Limb (tissue), 2 donors: ENCODE data around the gene EIF4G3.
"Not testable (repeated sequence)": the region's sequence is repeated elsewhere in the genome, so short reads cannot be mapped to it uniquely, and the experiment has no call there.

ENCODE experiments used
- DNase-seq, 2 donors: peaks; one replicate each; pipeline ENCODE4 v3.0.0-alpha.2; 2016; ENCODE audit errors: extremely low spot score in 2 of 2

Gene EIF4G3

DNA sequence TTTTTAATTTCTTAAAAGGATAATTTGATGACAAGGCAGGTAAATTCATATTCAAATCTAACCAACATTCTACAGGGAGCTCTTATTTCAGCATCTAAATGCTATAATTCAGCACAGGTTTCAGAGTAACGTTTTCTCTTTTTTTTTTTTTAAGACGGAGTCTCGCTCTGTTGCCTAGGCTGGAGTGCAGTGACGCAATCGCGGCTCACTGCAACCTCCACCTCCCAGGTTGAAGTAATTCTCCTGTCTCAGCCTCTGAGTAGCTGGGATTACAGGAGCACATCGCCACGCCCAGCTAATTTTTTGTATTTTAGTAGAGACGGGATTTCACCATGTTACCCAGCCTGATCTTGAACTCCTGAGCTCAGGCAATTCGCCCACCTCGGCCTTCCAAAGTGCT is 66.5 kb downstream of the EIF4G3 start:
- DNase-seq: no peak

DNA sequence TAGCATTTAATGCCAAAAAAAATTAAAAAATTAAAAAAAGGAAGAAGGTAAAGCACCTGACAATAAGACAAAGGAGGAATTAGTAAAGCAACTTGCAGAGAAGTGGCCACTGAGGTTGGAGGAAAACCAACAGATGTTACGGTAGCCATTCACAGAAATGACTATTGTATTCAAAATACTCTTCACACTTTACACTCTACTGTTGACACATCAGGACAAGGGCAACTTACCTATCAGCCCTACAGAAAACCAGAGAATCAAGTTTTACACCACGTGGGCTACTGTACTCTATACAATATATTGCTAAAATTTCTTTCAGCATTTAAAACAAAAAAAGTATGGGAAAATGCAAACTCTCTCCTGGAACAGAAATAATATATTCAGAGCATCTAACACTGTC is 70.0 kb downstream of the EIF4G3 start:
- DNase-seq: no peak

DNA sequence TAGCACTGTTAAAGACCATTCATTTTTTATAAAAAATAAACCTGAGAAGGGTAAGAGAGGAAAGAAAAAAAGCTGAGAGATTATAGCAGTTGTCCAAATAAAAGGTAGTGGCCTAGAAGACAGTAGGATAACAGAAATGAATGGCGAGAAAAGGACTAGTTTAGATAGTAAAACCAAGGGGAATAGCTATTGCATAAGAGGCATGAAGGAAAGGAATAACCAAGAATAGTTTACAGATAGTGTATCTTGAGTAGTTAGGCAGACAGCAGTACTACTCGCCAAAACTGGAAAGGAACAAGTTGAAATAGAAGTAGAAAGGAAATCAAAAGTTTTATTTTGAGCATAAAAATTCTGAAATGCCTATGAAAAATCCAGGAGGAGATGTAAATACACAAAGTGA is 70.5 kb downstream of the EIF4G3 start:
- DNase-seq: no peak

DNA sequence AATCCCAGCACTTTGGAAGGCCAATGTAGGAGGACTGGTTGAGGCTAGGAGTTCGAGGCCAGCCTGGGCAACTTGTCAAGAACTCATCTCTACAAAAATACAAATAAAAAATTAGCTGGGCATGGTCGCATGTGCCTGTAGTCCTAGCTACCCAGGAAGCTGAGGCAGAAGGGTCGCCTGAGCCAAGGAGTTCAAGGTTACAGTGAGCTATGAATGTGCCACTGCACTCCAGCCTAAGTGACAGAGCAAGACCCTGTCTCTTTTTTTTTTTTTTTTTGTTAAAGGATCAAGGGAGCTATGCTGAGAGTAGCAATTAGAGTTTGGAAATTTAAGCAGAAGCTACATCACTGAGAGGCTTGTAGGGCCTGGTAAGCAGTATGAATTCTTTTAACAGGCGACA is 70.9 kb downstream of the EIF4G3 start:
- no peak for DNase-seq

DNA sequence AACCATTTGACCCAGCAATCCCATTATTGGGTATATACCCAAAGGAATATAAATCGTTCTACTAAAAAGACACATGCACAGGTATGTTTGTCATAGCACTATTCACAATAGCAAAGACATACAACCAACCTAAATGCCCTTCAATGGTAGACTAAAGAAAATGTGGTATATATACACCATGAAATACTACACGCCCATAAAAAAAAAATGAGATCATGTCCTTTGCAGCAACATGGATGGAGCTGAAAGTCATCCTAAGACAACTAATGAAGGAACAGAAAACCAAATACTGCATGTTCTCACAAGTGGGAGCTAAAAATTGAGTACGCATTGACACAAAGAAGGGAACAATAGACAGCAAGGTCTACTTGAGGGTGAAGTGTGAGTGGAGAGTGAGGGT is 72.0 kb downstream of the EIF4G3 start:
- no peak for DNase-seq

DNA sequence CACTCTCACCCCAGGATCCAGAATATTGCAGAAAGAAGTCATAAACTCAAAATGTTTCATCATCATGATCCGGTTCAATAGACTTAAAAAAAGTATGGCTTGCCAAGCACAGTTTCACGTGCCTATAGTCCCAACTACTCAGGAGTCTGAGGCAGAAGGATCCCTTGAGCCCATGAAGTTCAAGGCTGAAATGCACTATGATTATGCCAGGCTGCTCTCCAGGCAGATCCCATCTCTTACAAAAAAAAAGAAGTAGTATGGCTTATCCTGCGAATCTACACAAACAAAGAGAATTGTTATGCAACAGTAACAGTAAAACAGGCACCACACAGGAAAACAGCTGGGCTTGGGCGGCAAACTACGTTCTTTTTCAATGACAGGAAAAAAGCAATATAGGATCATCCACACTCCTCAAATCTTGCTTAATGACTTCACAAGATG is 76.2 kb downstream of the EIF4G3 start:
- no peak for DNase-seq

DNA sequence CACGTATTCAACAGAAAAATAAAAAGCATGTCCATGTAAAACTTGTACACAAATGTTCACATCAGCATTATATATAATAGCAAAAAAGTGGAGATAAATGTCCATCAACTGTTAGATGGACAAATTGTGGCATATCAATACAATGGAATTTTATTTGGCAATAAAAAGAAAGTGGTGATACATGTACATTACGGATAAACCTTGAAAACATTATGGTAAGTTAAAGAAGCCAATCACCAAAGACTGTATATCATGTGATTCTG is 76.9 kb downstream of the EIF4G3 start:
- DNase-seq: no peak

DNA sequence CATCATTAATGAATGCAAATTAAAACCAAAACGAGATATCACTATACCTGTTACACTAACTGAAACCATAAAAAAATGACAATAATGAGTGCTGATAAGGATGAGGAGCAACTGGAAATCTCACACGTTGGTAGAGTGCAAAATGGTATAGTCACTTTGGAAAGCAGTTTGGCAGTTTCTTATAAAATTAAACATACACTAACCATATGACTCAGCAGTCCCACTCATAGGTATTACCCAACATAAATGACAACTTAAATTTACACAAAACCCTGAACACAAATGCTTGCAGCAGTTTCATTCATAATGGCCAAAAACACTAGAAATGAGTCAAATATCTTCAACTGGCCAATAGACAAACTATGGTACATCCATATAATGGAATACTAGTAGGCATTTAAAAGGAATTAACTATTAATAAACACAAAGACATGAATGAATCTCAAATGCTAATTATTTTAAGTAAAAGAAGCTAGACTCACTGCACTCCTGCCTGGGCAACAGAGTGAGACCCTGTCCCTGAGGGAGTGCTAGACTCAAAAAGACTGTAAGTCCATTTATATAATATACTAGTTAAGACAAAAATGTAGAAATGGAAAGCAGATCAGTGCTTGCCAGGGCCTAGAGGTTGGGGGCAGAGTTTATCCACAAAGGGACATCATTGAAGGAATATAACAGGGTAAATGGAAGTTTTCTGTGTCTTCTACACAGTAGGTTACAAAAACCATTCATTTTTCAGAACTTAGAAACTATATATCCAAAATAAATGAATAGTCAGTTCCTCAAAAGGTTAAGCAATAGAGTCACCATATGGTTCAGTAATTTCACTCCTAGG is 77.4 kb downstream of the EIF4G3 start:
- DNase-seq: no peak

DNA sequence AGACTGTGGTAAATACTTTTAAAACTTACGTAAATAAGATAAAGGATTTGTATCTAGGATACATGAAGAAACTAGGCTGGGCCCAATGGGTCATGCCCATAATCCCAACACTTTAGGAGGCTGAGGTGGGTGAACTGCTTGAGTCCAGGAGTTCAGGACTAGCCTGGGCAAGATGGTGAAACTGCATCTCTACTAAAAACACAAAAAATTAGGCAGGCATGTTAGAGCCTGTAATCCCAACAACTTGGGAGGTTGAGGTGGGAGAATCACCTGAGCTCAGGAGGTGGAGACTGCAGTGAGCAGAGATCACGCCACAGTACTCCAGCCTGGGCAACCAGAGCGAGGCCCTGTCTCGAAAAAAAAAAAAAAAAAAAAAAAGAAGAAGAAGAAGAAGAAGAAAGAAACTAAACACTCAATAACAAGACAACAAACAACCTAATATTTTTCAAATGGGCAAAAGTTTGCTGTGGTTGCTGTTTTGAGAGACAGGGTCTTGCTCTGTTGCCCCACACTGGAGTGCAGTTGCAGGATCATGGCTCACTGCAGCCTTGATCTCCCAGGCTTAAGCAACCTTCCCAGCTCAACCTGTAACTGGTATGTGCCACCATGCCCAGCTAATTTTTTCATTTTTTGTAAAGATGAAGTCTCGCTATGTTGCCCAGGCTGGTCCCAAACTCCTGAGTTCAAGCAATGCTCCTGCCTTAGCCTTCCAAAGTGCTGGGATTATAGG is 78.3 kb downstream of the EIF4G3 start:
- no peak for DNase-seq

DNA sequence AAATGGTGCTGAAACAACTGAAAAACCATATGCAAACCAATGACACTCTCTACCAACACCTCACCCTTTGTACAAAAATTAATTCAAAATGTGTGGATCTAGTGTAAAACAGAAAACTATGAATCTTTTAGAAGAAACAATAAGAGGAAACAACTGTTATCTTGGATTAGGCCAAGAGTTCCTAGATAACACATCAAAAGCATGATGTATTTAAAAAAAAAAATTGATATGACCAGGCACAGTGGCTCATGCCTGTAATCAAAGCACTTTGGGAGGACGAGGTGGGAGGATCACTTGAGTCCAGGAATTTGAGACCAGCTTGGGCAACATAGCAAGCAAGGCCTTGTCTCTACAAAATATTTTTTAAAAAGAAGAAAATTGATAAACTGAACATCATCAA is 79.0 kb downstream of the EIF4G3 start:
- DNase-seq: no peak

DNA sequence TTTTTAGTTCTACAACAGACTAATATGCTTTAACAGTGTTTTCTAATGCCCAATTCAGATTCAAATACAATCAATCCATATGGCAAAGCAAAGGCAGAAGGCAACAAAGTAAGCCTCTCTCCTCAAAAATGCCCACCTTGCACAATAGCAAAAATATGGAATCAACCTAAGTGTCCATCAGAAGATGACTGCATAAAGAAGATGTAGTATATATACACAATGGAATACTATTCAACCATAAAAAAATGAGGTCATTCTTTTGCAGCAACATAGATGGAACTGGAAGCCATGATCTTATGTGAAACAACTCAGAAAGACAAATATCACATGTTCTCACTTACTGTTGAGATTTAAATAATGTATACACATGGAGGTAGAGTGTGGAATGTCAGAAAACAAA is 80.7 kb downstream of the EIF4G3 start:
- DNase-seq: no peak

DNA sequence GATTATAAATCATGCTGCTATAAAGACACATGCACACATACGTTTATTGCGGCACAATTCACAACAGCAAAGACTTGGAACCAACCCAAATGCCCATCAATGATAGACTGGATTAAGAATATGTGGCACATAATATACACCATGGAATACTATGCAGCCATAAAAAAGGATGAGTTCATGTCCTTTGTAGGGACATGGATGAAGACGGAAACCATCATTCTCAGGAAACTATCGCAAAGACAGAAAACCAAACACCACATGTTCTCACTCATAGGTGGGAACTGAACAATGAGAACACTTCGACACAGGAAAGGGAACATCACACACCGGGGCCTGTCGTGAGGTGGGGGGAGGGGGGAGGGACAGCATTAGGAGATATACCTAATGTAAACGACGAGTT is 82.4 kb downstream of the EIF4G3 start:
- DNase-seq: not testable (repeated sequence)

DNA sequence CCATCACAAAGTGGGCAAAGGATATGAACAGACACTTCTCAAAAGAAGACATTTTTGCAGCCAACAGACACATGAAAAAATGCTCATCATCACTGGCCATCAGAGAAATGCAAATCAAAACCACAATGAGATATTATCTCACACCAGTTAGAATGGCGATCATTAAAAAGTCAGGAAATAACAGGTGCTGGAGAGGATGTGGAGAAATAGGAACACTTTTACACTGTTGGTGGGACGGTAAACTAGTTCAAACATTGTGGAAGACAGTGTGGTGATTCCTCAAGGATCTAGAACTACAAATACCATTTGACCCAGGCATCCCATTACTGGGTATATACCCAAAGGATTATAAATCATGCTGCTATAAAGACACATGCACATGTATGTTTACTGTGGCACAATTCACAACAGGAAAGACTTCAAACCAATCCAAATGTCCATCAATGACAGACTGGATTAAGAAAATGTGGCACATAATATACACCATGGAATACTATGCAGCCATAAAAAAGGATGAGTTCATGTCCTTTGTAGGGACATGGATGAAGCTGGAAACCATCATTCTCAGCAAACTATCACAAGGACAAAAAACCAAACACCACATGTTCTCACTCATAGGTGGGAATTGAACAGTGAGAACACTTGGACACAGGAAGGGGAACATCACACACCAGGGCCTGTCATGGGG is 83.3 kb downstream of the EIF4G3 start:
- DNase-seq: not testable (repeated sequence)

DNA sequence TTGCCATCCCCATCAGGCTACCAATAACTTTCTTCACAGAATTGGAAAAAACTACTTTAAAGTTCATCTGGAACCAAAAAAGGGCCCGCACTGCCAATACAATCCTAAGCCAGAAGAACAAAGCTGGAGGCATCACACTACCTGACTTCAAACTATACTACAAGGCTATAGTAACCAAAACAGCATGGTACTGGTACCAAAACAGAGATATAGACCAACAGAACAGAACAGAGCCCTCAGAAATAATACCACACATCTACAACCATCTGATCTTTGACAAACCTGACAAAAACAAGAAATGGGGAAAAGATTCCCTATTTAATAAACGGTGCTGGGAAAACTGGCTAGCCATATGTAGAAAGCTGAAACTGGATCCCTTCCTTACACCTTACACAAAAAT is 84.2 kb downstream of the EIF4G3 start:
- DNase-seq: not testable (repeated sequence)

DNA sequence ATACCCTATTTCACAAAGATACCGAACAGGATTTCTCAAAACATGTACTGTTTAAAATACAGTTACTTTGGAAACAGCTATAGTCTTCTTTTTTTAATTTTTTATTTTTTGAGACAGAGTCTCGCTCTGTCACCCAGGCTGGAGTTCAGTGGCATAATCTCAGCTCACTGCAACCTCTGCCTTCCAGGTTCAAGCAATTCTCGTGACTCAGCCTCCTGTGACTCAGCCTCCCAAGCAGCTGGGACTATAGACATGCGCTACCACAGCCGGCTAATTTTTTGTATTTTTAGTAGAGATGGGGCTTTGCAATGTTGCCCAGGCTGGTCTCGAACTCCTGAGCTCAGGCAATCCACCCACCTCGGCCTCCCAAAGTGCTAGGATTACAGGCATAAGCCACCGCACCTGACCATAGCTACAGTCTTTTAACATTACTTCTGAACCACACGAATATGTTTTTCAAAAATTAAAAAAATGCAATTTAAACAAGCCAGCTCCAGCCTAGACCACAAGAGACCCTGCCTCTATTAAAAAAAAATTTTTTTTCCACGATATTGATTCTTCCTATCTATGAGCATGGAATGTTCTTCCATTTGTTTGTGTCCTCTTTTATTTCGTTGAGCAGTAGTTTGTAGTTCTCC is 85.5 kb downstream of the EIF4G3 start:
- DNase-seq: not testable (repeated sequence)

DNA sequence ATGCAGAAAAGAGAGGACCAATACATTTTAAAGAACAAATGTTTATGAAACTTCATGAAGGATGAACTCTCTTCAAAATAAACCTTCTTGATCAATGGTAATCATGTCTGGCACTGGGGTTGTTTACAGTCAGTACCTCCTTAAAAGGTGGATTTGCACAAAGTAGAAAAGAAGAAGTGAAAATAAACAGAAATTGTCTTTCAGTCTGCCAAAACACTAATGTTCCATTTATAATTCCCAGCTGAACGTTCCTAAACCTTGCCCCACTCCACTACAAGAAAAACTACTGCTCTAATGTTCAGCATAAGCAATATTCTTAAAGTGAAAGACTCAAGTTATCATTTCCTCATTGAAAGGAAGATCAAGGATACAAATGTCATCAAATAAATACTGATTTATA is 86.2 kb downstream of the EIF4G3 start:
- no peak for DNase-seq

DNA sequence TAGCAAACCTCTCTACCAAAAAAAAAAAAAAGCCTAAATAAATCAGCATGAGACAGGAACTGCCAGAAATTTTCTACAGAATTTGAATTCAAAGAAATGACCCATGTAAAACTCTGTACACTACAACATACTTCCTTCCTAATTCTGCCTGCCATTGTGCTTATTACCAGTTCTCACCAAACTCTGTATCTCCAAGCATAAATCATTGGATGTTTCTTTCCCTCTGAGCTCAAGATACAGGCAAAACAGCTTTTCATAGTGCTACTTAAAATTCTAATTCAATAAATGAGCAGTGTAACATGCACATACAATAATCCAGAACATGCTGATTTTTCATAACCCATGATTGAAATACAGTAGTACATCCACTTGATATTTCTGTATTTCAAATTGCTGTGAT is 87.0 kb downstream of the EIF4G3 start:
- no peak for DNase-seq

DNA sequence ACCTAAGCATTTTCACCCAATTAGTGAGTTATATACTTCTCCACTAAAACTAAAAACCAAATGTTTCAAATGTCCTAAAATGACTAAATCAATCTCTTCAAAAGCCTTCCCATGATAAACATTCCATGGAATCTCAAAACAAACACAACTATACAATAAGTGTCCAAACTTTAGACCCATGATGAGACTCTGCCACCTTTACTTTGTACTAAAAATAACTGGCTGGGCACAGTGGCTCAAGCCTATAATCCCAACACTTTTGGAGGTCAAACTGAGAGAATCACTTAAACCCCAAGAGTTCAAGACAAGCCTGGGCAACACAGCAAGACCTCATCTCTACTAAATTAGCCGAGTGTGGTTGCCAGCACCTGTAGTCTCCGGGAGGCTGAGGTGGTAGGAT is 87.4 kb downstream of the EIF4G3 start:
- no peak for DNase-seq

DNA sequence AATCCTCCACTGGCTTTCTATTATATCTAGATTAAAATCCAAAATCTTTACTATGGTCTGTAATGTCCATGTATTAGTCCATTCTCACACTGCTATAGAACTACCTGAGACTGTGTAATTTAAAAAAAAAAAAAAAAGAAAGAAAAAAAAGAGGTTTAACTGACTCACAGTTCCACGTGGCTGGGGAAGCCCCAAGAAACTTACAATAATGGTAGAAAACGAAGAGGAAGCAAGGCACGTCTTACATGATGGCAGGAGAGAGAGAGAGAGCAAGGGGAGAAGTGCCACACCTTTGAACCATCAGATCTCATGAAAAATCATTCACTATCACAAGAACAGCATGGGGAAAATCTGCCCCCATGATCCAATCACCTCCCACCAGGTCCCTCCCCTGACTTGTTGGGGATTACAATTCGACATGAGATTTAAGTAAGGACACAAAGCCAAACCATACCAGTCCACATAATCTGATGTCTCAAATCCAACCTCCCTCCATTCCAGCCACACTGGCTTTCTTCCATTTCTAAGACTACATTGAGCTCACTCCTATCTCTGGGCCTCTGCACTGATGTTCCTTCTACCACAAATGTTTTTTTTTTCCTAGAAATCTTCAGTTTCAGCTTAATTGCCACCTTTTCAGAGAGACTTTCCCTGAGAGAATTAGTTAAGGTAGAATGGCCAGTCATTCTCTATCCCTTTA is 92.4 kb downstream of the EIF4G3 start:
- DNase-seq: no peak

DNA sequence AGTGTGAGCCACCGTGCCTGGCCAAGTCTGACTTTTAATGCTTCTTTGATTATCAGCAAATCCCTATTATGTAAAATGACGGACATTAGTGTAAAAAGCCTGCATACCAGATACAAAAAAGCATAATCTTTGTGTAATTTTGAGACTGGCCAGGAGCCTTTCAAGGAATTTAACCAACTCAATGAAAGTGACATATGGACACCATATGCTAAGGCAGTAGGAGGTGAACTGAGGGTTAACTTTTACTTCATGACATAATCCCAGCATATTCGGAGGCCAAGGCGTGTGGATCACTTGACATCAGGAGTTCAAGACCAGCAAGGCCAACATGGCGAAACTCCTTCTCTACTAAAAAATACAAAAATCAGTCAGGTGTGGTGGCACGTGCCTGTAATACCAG is 94.6 kb downstream of the EIF4G3 start:
- no peak for DNase-seq

DNA sequence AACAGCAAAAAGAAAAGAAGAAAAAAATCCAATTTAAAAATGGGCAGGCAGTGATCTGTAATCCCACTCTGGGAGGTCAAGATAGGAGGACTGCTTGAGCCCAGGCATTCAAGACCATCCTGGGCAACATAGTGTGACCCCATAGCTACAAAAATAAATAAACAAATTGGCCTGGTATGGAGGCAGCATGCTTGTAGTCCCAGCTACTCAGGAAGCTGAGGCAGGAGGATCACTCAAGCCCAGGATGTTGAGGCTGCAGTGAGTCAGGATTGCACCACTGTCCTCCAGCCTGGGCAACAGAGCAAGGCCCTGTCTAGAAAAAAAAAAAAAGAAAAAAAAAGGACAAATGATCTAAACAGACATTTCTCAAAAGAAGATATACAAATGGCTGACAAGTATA is 99.6 kb downstream of the EIF4G3 start:
- DNase-seq: no peak

DNA sequence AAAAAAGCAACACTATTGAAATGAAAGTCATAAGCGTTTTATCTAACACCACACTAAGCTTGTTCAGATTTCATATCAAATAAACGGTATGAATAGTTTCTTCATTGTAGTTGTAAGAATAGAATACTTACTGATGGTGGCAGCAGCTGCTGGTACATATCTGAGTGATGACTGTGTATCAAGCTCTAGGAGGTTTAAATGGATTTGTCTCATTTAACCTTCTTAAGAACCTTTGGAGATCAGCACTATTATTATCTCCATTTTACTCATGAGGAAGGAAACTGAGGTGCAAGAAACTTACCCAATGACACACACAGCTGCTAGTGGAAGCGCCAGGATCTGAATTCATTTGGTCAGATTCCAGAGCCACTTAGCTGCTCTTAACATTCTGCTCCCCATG is 104.0 kb downstream of the EIF4G3 start:
- DNase-seq: no peak
